ENCODE measurements around the gene MYOCOS.

Gene MYOCOS

DNA sequence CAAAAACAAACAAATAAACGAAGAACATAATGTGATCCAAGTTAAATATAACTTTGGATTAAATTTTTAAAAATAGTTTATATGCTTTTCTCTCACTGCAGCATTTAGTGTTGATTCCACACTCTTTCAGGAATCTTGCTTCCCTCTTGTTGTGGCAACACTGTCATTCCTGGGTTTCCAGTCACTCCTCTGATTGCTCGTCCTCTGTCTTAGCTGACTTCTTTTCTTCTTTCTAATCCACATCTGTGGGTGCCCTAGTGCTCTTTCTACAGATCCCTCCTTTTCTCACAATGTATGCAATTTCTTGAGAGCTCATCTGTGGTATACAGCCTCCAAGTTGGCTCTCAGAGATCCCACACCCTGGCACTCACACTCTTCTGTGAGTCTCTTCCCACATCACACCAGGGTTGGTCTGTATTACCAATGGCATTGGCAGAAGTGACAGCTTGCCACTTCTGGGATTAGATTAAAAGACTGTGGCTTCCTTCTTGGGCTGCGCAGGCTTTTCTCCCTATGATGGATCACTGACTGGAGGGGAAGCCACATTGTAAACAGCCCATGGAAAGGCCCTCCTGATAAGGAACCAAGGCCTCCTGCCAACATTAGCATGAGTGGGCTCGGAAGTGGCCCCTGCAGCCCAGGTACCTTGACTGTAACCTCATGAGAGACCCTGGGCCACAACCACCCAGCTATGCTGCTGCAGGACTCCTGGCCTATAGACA, 42.0 kb downstream of the MYOCOS start:
- no peak for FAIRE-seq

DNA sequence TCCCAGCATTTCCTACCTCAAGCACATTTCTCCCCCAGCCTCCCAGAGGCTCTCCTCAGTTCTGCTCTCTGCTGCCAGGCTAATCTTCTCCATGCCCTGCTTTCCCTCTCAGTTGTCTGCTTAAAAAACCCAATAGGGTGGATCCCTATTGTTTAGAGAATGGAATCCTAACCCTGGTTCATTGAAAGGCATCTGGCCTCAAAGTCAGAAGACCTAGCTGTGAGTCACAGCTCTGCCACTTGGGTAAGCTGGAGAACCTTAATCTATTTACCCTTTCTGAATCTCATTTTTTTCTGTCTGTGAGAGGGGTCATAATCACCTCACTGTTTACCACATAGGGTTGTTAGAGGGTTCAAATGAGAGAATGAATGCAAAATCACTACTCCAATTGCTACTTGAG, 42.9 kb downstream of the MYOCOS start:
- FAIRE-seq, result no peak

DNA sequence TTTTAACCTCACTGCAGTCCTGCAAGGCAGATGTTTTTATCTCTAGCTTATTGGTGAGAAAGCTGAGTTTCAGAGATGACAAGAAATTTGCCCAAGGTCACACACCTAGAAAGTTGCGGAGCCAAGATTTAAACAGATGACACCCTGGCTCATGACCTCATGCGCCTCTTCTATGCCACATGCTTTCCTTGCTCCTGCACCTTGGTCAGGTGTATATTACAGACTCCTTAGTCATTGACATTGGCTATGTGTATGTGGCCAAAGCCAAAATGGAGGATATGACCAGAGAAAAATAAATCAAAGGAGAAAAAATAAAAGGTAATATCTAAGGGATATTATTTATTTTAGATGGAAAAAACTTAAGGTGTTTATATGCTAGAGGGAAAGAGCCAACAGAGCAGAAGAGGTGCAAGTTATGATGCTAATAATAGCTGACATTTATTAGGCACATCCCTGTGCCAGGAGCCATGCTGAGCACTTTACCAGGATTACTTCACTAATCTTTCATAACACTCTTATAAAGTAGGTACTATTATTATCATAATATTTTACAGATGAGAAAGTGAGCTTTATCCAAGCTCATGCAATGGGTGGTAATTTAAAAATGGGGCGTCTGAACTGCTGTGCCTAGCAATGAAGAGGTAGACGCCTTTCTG, 44.2 kb downstream of the MYOCOS start:
- FAIRE-seq, result no peak

DNA sequence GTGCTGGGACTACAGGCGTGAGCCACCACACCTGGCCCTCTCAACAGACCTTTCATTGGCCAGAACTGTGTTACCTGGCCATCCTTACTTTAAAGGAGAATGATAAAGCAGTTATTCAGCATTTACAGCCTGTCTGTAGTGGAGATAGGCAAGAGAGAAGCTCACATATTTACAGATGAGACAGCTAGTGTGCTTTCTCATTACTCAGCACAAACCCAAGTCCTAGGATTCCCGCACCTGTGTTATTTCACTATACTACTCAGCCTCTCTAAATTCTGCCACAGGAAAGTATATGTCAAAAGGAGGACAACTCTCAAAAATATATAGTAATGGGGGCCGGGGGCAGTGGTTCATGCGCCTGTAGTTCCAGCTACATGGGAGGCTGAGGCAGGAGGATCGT, 46.3 kb downstream of the MYOCOS start:
- no peak for FAIRE-seq

DNA sequence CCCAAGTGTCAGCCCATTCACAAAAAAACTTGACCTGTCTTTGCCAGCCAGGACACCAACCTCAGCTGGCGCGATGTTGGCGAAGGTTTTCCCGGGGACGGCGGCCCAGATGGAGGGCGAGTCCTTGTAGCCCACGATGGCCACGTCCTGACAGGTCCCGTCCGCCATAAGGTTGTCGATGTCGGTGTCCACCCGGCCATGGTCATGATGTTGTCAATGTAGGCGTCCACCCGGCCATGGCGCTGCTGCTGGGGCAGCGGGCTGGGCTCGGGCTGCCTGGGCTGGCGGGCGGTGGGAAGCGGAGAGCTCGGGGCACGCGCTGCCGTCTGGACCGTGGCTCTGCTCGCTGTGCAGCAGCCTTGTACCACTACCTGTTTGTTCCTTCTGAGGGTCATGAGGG, 48.7 kb downstream of the MYOCOS start:
- FAIRE-seq, result no peak

DNA sequence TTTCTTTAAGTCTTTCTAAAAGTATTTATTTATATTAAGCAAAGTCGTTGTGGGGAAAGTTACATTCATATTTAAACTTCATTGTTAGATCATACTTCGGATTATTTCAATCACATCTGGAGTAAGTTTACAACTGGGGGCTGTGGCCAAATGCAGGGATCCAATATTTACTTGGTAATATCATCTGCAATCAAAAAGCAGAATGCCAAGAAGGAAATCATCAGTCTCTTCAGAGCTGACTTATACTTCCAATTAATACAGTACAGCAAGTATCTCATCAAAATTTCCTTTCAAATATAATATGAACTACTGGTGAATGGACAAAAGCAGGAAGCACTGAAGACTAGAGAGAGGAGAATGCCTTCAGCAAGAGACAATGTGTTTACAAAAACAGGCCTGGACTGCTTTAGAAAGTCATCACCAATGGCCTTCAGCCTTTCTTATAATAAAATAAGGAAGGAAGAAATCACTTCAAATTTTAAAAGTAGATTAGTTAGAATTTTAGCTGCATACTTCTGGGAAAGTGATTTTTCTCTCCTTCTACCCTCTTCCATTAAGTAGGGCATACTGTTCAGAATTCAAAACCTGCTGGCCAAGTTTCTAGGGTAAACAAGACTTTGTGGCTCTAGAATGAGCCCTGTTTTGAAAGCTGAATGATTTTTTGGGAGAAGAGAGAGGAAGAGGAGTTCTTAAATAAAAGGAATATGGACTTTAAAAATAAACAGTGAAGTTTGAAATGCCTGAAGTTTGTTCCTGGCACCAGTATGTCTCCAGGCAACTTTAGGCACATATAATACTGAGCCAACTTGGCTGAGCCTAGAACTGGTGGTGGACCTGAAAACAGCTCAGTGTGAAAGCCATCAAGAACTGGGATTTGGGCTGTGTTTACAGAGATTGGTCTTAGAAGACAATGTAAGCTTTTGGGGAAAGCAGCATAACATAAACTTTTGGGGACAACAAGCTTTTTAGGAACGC, 52.7 kb downstream of the MYOCOS start:
- FAIRE-seq, result no peak
